H7 (cell line): ENCODE measurements around the gene ITPR1. TPM values are rescaled to one million over a fixed set of nuclear protein-coding genes. Genes with fewer than 3 reads are reported as not detected.

ENCODE experiments used
- DNase-seq: peaks from one replicate; pipeline ENCODE4 v3.0.0; 2012
- H3K27me3 ChIP-seq: 2 replicates; pipeline ENCODE4 v1.6.0; 2011; ENCODE audit warnings: mild to moderate bottlenecking, low read length; ENCODE audit not compliant: control insufficient read depth, insufficient read depth
- H3K36me3 ChIP-seq: replicated peaks from 2 replicates; pipeline ENCODE4 v1.5.1; 2011; ENCODE audit warnings: low read length; ENCODE audit not compliant: control insufficient read depth, insufficient read depth
- H3K4me3 ChIP-seq: 2 replicates; pipeline ENCODE4 v1.5.1; 2011; ENCODE audit warnings: low read depth, mild to moderate bottlenecking, control low read depth, low read length, moderate library complexity; ENCODE audit not compliant: insufficient read depth
- total RNA-seq: library from RNA; depleted of rRNA; stranded (reverse); fragments of >200 nt; shearing (Covaris generic); gene quantifications from 2 replicates; pipeline ENCODE4 v1.2.3, GENCODE V29; 2014

The ITPR1 gene
- total RNA-seq, 1 experiment from 2014 or later = 4.4 TPM

DNA sequence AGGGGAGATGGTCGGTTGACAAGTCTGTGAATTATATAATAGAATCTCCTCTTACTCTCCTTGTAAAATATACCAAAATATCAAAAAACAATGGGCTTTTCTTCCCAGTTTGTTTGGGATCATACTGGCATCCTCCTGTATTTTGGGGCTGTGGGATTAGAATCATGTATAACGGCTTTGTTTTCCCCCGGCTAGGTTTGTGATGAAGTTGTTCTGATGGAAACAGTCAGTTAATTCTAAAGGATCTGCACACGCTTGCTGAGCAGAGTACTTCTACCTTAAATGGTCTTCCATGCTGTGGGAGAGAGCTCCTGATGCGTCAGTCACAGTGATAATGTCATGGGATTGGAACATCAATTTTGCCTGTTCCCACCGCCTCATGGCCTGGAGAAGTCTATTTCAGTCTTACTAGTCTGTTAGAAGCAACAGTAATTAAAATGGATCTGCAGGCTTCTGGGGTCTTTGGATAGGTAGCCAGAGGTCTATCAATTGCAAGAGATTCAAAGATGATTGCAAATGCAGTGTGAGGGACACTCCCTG, 81.3 kb downstream of the ITPR1 start:
- H3K4me3 ChIP-seq = no peak overlapping the region
- no peak for DNase-seq
- H3K27me3 ChIP-seq = no peaks in the 10 kb centered on the region
- H3K36me3 ChIP-seq = no peaks in the 10 kb centered on the region

DNA sequence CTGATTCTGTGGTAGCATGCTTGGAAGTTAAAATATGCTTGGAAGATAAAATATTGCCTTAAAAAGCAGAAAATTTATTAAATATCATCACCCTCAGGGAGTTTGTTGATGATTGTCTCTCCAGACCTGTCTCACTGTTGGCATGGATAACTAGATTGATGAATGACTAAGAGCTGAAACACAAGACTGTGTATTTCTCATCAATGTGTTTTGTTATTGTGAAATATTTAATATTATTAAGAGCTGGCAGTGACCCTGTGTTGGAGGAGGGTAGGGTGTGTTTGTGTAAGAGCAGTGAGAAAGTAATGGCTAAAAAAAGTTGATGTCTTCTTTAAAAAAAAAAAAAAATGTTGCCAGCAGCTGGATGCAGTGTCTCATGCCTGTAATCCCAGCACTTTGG, 82.2 kb downstream of the ITPR1 start:
- H3K4me3 ChIP-seq = no peak overlapping the region

DNA sequence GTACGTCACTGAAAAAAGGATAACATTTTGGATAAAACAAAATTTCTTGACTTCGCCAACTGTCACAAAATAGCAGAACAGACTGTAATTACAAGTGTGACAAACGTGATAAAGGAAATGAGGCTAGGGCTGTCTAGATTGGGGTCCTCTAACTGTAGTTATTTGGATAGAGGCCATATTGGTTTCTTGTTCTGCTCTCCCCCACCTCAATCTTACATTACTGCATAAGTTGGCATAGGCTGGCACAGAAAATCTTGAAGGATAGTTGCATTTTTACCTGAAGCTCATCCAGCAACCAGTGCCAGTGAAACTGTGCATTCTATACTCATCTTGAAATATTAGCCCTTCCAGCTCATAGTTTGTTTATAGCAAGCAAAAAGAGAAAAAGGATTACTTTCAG, 84.6 kb downstream of the ITPR1 start:
- no peak for DNase-seq
- Histone ChIP-seq H3K4me3 (no peak overlapping the region), H3K36me3 (no peaks in the 10 kb centered on the region), H3K27me3 (no peaks in the 10 kb centered on the region)

More for the DNA sequence above, 82.2 kb downstream of the ITPR1 start:
- Histone ChIP-seq H3K27me3 (no peaks in the 10 kb centered on the region), H3K36me3 (no peaks in the 10 kb centered on the region)
- DNase-seq = no peak

DNA sequence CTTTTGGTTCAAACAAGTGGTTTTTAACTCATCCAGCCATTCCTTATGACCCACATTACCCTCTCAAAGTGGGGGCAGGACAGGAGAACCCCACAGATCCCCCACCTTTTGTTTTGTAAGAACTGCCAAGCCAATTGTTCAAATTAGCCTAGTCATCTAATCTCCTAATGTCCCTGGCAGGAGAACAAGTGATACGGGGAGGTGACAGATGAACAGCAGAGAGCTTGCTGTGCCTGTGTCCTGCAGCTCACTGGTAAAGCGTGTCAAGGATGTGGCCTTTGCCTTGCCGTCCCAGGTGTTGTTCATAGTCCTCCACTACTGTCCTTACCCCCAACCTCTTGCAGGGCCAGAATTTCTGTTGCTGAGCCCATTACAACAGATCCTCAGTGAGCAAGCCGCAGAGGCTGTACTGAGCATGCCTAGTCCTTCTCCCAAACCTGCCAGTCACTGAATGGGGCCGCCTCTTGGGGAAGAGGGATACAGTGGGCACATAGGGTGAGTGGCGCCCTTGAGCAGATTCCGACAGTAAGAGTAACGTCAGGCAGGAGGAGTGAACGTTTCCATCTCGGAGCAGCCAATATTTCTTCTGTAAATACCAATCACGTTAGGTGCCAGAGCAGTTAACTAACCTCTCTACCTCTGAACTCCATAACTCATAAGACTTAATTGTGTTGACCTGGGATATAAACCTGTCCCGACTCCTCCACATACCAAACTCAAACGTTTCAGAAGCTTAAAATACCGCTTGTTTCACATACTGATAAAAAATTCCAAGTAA, 87.4 kb downstream of the ITPR1 start:
- H3K36me3 ChIP-seq = no peaks in the 10 kb centered on the region
- DNase-seq = peak; percentile 35
- H3K4me3 ChIP-seq = no peak overlapping the region
- no peaks in the 10 kb centered on the region for H3K27me3 ChIP-seq

DNA sequence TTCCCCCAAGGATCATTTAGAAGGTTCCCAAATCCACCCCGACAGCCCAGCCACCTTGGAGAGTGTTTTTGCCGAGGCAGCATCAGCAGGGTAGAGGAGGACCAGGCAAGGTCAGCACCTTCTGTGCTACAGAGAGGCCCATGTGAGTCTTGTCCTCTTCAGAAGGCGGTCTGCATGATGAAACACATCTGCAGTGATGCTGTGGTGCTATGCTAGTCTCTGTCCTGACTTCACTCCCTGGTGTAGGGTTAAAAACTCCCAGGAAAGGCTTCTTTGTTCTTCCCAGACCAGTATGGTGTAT, 87.9 kb downstream of the ITPR1 start:
- H3K36me3 ChIP-seq = no peaks in the 10 kb centered on the region
- DNase-seq = no peak
- no peak overlapping the region for H3K4me3 ChIP-seq
- no peaks in the 10 kb centered on the region for H3K27me3 ChIP-seq

GRCh38 chr3:4581498-4581897, 88.3 kb downstream of the ITPR1 start:
- DNase-seq = no peak

DNA sequence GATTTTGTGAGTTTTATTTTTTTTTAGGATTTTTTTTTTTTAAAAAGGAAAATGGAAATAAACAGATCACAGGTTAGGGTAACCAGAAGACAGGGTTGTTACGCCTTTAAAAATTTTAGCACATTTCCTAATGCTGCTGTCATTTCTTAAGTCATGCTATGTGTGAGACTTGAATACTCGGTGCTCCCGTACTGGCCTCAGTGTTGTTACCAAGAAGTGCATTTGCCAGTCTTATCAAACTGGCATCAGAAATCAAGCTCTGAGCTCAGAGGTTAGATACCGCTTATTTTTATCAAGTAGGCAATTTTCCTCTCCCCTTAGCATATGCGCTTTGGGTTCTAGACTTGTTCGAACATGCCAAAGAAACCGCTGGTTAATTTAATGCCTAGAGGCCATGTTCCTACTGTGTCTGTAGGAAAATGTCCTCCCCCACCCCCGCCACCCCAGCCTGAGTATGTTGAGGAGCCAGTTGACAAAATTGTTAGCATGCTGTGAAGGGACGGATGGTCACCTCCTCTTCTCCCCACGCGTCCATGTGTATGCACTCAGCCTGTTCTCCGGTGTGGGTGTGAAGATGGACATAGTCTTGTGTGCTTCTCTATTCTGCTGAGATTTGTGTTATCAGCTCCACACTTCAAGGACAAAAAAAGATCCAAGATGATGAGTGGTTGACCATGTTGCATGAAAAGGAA, 88.9 kb downstream of the ITPR1 start:
- Histone ChIP-seq H3K36me3 (no peaks in the 10 kb centered on the region), H3K27me3 (no peaks in the 10 kb centered on the region), H3K4me3 (no peak overlapping the region)
- no peak for DNase-seq

More at GRCh38 chr3:4581498-4581897, 88.3 kb downstream of the ITPR1 start:
- Histone ChIP-seq H3K36me3 (no peaks in the 10 kb centered on the region), H3K27me3 (no peaks in the 10 kb centered on the region), H3K4me3 (no peak overlapping the region)

DNA sequence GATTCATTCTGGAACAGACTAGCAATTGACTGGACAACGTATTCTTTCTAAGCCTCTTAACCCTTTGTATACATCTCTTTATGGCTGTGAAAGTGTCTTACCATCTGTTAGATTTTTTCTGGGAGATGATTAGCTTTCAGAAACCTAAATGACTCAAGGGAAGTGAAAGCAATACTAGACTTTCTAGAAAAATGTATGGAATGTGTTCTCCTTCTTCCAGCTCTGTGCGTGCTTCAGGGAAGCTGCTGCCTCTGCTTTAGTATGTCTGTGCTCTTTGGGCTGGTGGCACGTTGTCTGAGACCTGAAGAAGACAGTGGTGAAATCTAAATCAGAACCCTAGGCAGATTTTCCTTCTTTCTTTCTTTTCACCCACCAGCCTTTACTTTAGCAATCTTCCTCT, 89.5 kb downstream of the ITPR1 start:
- DNase-seq = no peak

GRCh38 chr3:4583416-4583815, 90.3 kb downstream of the ITPR1 start:
- H3K4me3 ChIP-seq = no peak overlapping the region
- no peaks in the 10 kb centered on the region for H3K36me3 ChIP-seq
- H3K27me3 ChIP-seq = no peaks in the 10 kb centered on the region
- DNase-seq = no peak

More for the DNA sequence above, 89.5 kb downstream of the ITPR1 start:
- Histone ChIP-seq H3K27me3 (no peaks in the 10 kb centered on the region), H3K4me3 (no peak overlapping the region), H3K36me3 (no peaks in the 10 kb centered on the region)

GRCh38 chr3:4584456-4585249, 91.5 kb downstream of the ITPR1 start:
- H3K36me3 ChIP-seq = no peaks in the 10 kb centered on the region
- no peaks in the 10 kb centered on the region for H3K27me3 ChIP-seq
- no peak for DNase-seq
- H3K4me3 ChIP-seq = no peak overlapping the region

DNA sequence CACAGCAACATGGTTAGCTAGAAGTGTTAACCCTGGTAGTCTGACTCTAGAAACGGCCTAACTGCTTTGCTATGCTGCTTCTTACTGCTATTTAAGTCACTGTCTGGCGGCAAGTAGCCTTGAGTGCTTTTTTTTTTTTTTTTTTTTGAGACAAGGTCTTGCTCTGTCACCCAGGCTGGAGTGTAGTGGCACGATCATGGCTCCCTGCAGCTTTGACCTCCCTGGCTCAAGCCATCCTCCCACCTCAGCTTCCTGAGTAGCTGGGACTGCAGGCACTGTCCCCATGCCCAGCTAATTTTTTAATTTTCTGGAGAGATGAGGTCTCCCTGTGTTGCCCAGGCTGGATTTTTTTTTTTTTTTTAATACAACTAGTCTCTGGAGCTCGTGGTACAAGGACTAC, 93.2 kb downstream of the ITPR1 start:
- Histone ChIP-seq H3K27me3 (no peaks in the 10 kb centered on the region), H3K36me3 (no peaks in the 10 kb centered on the region), H3K4me3 (no peak overlapping the region)
- DNase-seq = no peak

DNA sequence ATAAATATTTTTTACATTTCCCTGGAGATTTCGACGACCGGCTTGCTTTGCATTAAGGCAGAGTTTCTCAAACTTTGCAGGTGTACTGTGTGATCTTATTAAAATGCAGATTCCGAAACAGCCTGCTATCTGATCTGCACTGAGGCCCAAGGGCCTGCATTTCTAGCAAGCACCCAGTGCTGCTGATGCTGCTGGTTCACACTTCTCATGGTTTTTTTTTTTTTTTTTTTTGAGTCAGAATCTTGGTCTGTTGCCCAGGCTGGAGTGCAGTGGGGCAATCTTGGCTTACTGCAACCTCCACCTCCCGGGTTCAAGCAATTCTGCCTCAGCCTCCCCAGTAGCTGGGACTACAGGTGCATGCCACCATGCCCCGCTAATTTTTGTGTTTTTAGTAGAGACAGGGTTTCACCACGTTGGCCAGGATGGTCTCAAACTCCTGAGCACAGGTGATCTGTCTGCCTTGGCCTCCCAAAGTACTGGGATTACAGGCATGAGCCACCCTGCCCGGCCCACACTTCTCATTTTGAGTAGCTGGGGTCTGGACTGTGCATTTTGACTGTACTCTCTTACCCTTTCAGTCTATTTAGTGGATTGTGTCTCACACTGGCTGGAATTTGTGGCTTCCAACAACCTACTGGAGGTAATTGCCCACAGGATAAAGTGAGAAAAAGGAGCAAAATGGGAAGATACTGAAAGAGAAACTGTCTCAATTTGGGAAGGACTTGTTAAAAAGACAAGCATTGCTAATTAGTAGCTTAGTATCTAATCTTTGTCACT, 94.1 kb downstream of the ITPR1 start:
- no peak for DNase-seq
- Histone ChIP-seq H3K27me3 (no peaks in the 10 kb centered on the region), H3K4me3 (no peak overlapping the region), H3K36me3 (no peaks in the 10 kb centered on the region)

GRCh38 chr3:4587838-4588105, 94.6 kb downstream of the ITPR1 start:
- no peak for DNase-seq
- Histone ChIP-seq H3K27me3 (no peaks in the 10 kb centered on the region), H3K4me3 (no peak overlapping the region), H3K36me3 (no peaks in the 10 kb centered on the region)

DNA sequence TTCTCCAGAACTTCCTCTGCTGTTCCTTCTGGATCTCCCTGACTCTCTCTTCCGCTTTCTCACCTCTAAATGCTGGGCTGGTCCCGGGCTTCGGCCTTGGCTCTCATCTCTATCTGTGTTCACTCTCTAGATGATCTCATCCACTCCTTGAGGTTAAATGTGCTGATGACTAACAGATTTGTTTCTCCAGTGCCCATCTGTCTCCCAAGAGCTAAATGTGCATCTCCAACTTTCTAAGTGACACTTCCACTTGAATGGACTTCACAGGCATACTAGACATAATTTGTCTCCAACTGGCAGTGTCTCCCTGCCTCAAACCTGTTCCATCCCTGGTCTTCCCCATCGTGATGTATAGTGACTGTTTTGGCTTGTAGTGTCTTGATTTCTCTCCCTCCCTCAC, 95.3 kb downstream of the ITPR1 start:
- DNase-seq = no peak
- Histone ChIP-seq H3K27me3 (no peaks in the 10 kb centered on the region), H3K4me3 (no peak overlapping the region), H3K36me3 (no peaks in the 10 kb centered on the region)
